Measurements from ENCODE around the gene CNOT10. TPM values are rescaled to one million over a fixed set of nuclear protein-coding genes. Genes with fewer than 3 reads are reported as not detected.
"Not testable (repeated sequence)": the region's sequence is repeated elsewhere in the genome, so short reads cannot be mapped to it uniquely, and the experiment has no call there.

The CNOT10 gene
- total RNA-seq, 2 donors from 2014 or later = 23.8 to 34.1 TPM

DNA sequence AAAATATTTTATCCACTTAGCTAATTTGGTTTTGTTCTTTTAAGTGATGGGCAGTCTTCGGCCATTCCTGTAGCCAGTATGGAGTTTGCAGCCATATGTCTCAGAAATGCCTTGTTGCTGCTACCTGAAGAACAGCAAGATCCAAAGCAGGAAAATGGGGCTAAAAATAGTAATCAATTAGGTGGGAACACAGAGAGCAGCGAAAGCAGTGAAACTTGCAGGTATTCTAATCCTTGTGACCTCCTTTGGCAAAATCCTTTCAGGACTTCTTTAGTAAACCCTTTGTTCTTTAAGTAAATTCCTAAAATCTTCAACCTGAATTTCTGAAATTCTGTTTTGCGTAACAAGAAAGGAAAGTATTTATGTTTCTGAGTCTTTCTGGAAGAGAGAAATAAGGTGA lies 49.8 kb downstream of the CNOT10 start:
- H3K36me3 ChIP-seq = no peaks in the 10 kb centered on the region
- H3K9ac ChIP-seq (ENCODE audit: low read depth in 2 of 2, low read length in 2 of 2) = no peak overlapping the region
- intact Hi-C loops (cut with DNase I) = loop anchor here (5.0 kb wide), 2 partner anchors 48 to 198 kb away; no protein-coding TSS in a partner anchor
- H3K27me3 ChIP-seq = no peaks in the 10 kb centered on the region
- H3K27ac ChIP-seq = no peak overlapping the region
- no peaks in the 10 kb centered on the region for H3K9me3 ChIP-seq
- no peak overlapping the region for H3K4me3 ChIP-seq
- no peak for DNase-seq
- TF ChIP-seq, protein P1, sequence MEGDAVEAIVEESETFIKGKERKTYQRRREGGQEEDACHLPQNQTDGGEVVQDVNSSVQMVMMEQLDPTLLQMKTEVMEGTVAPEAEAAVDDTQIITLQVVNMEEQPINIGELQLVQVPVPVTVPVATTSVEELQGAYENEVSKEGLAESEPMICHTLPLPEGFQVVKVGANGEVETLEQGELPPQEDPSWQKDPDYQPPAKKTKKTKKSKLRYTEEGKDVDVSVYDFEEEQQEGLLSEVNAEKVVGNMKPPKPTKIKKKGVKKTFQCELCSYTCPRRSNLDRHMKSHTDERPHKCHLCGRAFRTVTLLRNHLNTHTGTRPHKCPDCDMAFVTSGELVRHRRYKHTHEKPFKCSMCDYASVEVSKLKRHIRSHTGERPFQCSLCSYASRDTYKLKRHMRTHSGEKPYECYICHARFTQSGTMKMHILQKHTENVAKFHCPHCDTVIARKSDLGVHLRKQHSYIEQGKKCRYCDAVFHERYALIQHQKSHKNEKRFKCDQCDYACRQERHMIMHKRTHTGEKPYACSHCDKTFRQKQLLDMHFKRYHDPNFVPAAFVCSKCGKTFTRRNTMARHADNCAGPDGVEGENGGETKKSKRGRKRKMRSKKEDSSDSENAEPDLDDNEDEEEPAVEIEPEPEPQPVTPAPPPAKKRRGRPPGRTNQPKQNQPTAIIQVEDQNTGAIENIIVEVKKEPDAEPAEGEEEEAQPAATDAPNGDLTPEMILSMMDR (IDR thresholded peaks at IDR 0.05) = no peak
- no peaks in the 10 kb centered on the region for H3K4me1 ChIP-seq

DNA sequence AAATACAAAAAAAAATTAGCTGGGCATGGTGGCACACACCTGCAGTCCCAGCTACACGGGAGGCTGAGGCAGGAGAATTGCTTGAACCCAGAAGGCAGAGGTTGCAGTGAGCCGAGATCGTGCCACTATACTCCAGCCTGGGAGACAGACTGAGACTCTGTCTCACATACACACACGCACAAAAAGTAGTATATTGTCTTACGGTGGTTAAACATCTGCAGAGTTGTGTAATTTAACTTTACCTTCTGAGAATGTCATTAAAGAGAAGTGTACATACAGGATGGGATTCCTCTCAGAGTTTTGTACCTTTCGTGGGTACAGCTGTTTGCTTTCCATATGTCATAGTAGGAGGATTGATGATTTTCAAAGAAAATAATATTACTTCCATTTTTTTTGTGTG lies 58.5 kb downstream of the CNOT10 start:
- H3K27ac ChIP-seq; H3K9me3 ChIP-seq; DNase-seq; intact Hi-C loops (cut with DNase I); H3K4me3 ChIP-seq; H3K4me1 ChIP-seq; H3K36me3 ChIP-seq; H3K27me3 ChIP-seq: not testable (repeated sequence)
- peak overlapping the region in 1 of 2 donors; percentile 19 for H3K9ac ChIP-seq (ENCODE audit: low read depth in 2 of 2, low read length in 2 of 2)

DNA sequence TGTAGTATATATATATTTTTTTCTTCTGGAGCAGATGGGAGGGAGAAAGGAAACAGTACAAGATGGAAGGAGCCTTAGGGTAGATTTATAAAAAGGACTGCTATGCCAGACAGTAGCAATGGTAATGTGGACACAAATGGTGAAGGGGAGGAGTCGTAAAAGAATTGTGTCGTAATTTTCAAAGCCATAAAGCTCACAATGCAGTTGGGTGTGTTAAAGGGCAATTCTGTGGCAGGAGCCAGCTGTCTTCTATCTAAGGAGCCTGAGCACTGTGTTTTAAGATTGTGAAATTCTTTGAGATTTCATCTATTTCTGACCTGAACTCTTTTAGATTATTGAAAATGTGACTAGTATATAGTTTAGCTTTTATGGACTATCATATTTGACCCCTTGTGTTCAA lies 58.9 kb downstream of the CNOT10 start:
- no peak overlapping the region for H3K4me3 ChIP-seq
- H3K9ac ChIP-seq (ENCODE audit: low read depth in 2 of 2, low read length in 2 of 2) = peak overlapping the region in 1 of 2 donors; percentile 19
- H3K27me3 ChIP-seq = no peaks in the 10 kb centered on the region
- TF ChIP-seq, protein P1 (IDR thresholded peaks at IDR 0.05) = no peak
- no peaks in the 10 kb centered on the region for H3K36me3 ChIP-seq
- intact Hi-C loops (cut with DNase I) = no loop called here
- H3K4me1 ChIP-seq = no peaks in the 10 kb centered on the region
- peak; percentile 44 for DNase-seq
- H3K27ac ChIP-seq = no peak overlapping the region
- no peaks in the 10 kb centered on the region for H3K9me3 ChIP-seq

DNA sequence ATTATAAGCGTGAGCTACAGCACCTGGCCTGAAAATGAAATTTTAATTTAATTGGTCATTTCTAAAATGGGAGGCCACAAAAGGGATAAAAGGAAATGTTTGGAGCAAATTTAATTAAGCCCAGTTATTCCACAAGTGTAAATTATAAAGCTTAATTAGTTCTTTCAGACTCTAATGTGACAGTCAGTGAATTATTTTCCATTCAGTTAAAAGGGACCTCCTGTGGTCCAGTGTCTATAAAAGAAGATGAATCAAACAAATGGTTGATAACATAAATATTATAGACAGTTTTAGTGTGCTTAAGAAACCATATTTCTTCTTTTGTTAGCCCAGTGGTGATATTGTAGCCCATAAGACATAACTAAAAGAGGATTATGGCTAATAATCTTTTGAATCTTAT lies 66.4 kb downstream of the CNOT10 start:
- no peaks in the 10 kb centered on the region for H3K9me3 ChIP-seq
- no peak overlapping the region for H3K9ac ChIP-seq (ENCODE audit: low read depth in 2 of 2, low read length in 2 of 2)
- no peaks in the 10 kb centered on the region for H3K4me1 ChIP-seq
- TF ChIP-seq, protein P1 (IDR thresholded peaks at IDR 0.05) = no peak
- no peaks in the 10 kb centered on the region for H3K36me3 ChIP-seq
- intact Hi-C loops (cut with DNase I) = no loop called here
- no peak overlapping the region for H3K27ac ChIP-seq
- H3K4me3 ChIP-seq = no peak overlapping the region
- no peaks in the 10 kb centered on the region for H3K27me3 ChIP-seq
- DNase-seq = no peak

GRCh38 chr3:32755761-32756160 lies 70.8 kb downstream of the CNOT10 start:
- Histone ChIP-seq H3K4me3 (no peak overlapping the region), H3K4me1 (no peaks in the 10 kb centered on the region), H3K9ac (ENCODE audit: low read depth in 2 of 2, low read length in 2 of 2) (no peak overlapping the region), H3K27me3 (no peaks in the 10 kb centered on the region), H3K36me3 (no peaks in the 10 kb centered on the region), H3K9me3 (no peaks in the 10 kb centered on the region), H3K27ac (no peak overlapping the region)
- intact Hi-C loops (cut with DNase I) = no loop called here
- no peak for DNase-seq
- TF ChIP-seq, protein P1 (IDR thresholded peaks at IDR 0.05) = no peak

DNA sequence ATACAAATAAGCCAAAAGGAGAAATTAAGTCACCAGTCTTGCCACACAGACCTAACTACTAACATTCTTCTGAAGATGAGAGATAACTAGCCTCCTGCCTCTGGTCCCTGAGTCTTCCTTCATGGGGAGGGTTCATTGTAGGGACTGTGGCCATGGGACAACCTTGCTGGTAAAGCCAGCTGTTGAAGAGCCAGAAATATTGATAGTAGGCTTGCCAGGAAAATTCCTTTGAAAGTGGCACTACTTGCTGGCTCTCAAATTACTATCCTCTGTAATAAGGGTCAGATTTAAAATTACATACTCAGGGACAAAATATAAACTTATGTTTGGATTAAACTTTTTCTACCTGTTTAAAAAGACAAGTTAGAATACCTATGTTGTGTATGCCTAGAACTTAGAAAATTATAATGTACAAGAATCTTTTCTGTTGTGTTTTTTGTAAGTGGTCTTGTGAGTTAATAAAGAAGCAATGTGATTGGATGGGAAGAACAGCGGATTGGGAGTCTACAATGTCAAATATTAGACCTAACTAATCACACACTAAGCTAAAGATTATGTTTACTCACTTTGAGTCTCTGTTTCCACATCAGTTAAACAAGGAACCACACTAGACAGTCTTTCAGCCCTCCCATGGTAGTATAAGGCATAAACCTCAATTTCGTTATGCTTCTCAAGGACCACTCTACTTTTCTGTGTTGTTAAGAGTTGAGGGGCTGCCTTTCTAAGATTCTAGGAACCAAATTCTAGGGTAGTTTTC lies 72.8 kb downstream of the CNOT10 start:
- DNase-seq = no peak
- Histone ChIP-seq H3K9me3 (no peaks in the 10 kb centered on the region), H3K27ac (no peak overlapping the region), H3K36me3 (no peaks in the 10 kb centered on the region), H3K4me3 (no peak overlapping the region), H3K9ac (ENCODE audit: low read depth in 2 of 2, low read length in 2 of 2) (no peak overlapping the region), H3K4me1 (no peaks in the 10 kb centered on the region), H3K27me3 (no peaks in the 10 kb centered on the region)
- intact Hi-C loops (cut with DNase I) = no loop called here
- TF ChIP-seq, protein P1 (IDR thresholded peaks at IDR 0.05) = no peak
